HepG2 (cell line): ENCODE results near the gene HMG20B. TPM values are rescaled to one million over a fixed set of nuclear protein-coding genes. Genes with fewer than 3 reads are reported as not detected.

Experiments used
- ATAC-seq: fragments of 200-7000 bp; cut with Tn5 transposase; 3 replicates; pipeline ENCODE4 v1.9.1; 2020; ENCODE audit warnings: mild to moderate bottlenecking, moderate library complexity
- BruUV-seq: library from RNA; stranded (reverse); fragments of 400-500 nt; replicated peaks from 2 replicates; lab custom pipeline; 2021; lab: Mats Ljungman, UMichigan
- CTCF ChIA-PET: fragments of 300-600 bp; formaldehyde crosslinking; extraction: SDS; loops from one replicate; lab custom pipeline; 2021; ENCODE audit warnings: low total read pairs, inconsistent platforms, low intra/inter-chr PET ratio; lab: Yijun Ruan, JAX
- POLR2A ChIA-PET: fragments of 350-600 bp; sonication (Branson Sonifier 250); formaldehyde crosslinking; loops from one replicate; lab custom pipeline; 2020; ENCODE audit warnings: antibody characterized with exemption, inconsistent platforms; lab: Yijun Ruan, JAX
- DNase-seq: peaks from one replicate; pipeline ENCODE4 v3.0.0-alpha.2; 2015; ENCODE audit warnings: low spot score
- FAIRE-seq: peaks from 3 replicates; lab custom pipeline; 2011; peaks lifted over from hg19 to GRCh38; lab: Jason Lieb, UNC
- H2AFZ ChIP-seq: one replicate; pipeline ENCODE4 v1.6.1; 2011; ENCODE audit warnings: low read length, inconsistent platforms
- H3K27ac ChIP-seq: fragments of 300-600 bp; 3 replicates; pipeline ENCODE4 v1.8.0; 2011; ENCODE audit warnings: mixed run types, mild to moderate bottlenecking, mixed read lengths, low read length, inconsistent platforms; ENCODE audit not compliant: insufficient read depth; ENCODE audit errors: extremely low read length
- H3K27me3 ChIP-seq, 2 experiments: fragments of 200-600 bp in 1 of 2; 2 replicates in 1 of 2; 3 replicates in 1 of 2; pipeline versions ENCODE4 v1.6.0 to v1.8.0; 2011; ENCODE audit warnings: low read length in 2 of 2, mild to moderate bottlenecking in 2 of 2, moderate library complexity in 2 of 2, inconsistent platforms in 1 of 2; ENCODE audit not compliant: insufficient read depth in 2 of 2, control insufficient read depth in 1 of 2
- H3K36me3 ChIP-seq, 2 experiments: fragments of 200-600 bp in 1 of 2; replicated peaks in 1 of 2; 2 replicates in 1 of 2; 3 replicates in 1 of 2; pipeline versions ENCODE4 v1.5.1 to v1.8.0; 2011; ENCODE audit warnings: low read length in 2 of 2, inconsistent platforms in 1 of 2; ENCODE audit not compliant: insufficient read depth in 2 of 2, control insufficient read depth in 1 of 2
- H3K4me1 ChIP-seq: 2 replicates; pipeline ENCODE4 v1.5.1; 2012; ENCODE audit warnings: low read length, inconsistent platforms; ENCODE audit not compliant: insufficient read depth
- H3K4me2 ChIP-seq: 2 replicates; pipeline ENCODE4 v1.6.0; 2011; ENCODE audit warnings: low read depth, low read length, inconsistent platforms
- H3K4me3 ChIP-seq, 3 experiments: fragments of 200-600 bp in 1 of 3; sonication (generic), shearing (Covaris generic) in 1 of 3; replicated peaks in 1 of 3; 2 replicates each; pipeline ENCODE4 v1.5.1; 2011 to 2016; ENCODE audit warnings: low read length in 3 of 3, inconsistent platforms in 2 of 3, low read depth in 2 of 3, mild to moderate bottlenecking in 2 of 3, control low read depth in 1 of 3, mixed read lengths in 1 of 3; ENCODE audit not compliant: insufficient read depth in 1 of 3
- H3K79me2 ChIP-seq: one replicate; pipeline ENCODE4 v1.6.1; 2011; ENCODE audit warnings: low read length, inconsistent platforms; ENCODE audit not compliant: insufficient read depth
- H3K9ac ChIP-seq: 2 replicates; pipeline ENCODE4 v1.6.0; 2011; ENCODE audit warnings: mild to moderate bottlenecking, low read depth, low read length, inconsistent platforms; ENCODE audit not compliant: insufficient read depth
- H3K9me3 ChIP-seq: 2 replicates; pipeline ENCODE4 v1.5.1; 2012; ENCODE audit warnings: mild to moderate bottlenecking, low read length
- H4K20me1 ChIP-seq: 2 replicates; pipeline ENCODE4 v1.6.0; 2011; ENCODE audit warnings: inconsistent platforms, mild to moderate bottlenecking, low read length, moderate library complexity; ENCODE audit not compliant: insufficient read depth
- FOSL1 ChIP-seq: sonication (generic); formaldehyde crosslinking; IDR thresholded peaks from 2 replicates; pipeline ENCODE4 v1.9.0; 2021; ENCODE audit warnings: missing genetic modification reagents, borderline replicate concordance
- KAT2B ChIP-seq: fragments of 150-350 bp; IDR thresholded peaks from 2 replicates; pipeline ENCODE4 v1.6.1; 2014; ENCODE audit warnings: low read depth, low read length, borderline replicate concordance
- KDM1A ChIP-seq: IDR thresholded peaks from 2 replicates; pipeline ENCODE4 v1.6.1; 2016; ENCODE audit warnings: missing compliant biosample characterization
- TSC22D2 ChIP-seq: sonication (generic); formaldehyde crosslinking; IDR thresholded peaks from 2 replicates; pipeline ENCODE4 v1.5.1; 2020; ENCODE audit warnings: missing genetic modification reagents, mild to moderate bottlenecking, borderline replicate concordance
- ZFAT ChIP-seq: sonication (generic); formaldehyde crosslinking; conservative IDR thresholded peaks from 2 replicates; pipeline ENCODE4 v1.8.1; 2023; ENCODE audit warnings: missing genetic modification reagents, inconsistent platforms
- ZFP36 ChIP-seq: fragments of 150-350 bp; IDR thresholded peaks from 2 replicates; pipeline ENCODE4 v1.6.1; 2018; ENCODE audit warnings: borderline replicate concordance, low read length, low read depth; ENCODE audit not compliant: partially characterized antibody
- ZNF143 ChIP-seq: sonication (generic); formaldehyde crosslinking; IDR thresholded peaks from 2 replicates; pipeline ENCODE4 v1.4.0; 2020; ENCODE audit warnings: missing genetic modification reagents
- ZNF275 ChIP-seq: sonication (generic); formaldehyde crosslinking; IDR thresholded peaks from 2 replicates; pipeline ENCODE4 v1.8.0; 2022; ENCODE audit warnings: missing genetic modification reagents, mild to moderate bottlenecking, inconsistent platforms, borderline replicate concordance
- ZNF460 ChIP-seq: sonication (generic); formaldehyde crosslinking; IDR thresholded peaks from 2 replicates; pipeline ENCODE4 v1.5.1; 2020; ENCODE audit warnings: missing genetic modification reagents, mild to moderate bottlenecking, borderline replicate concordance
- ZNF614 ChIP-seq: IDR thresholded peaks from 2 replicates; pipeline ENCODE4 v1.6.1; 2018; ENCODE audit warnings: missing biosample characterization, missing genetic modification reagents, inconsistent platforms, borderline replicate concordance
- ZNF747 ChIP-seq: sonication (generic); formaldehyde crosslinking; IDR thresholded peaks from 2 replicates; pipeline ENCODE4 v1.8.1; 2023; ENCODE audit warnings: missing genetic modification reagents, mild to moderate bottlenecking, borderline replicate concordance
- ZSCAN22 ChIP-seq: sonication (generic); formaldehyde crosslinking; IDR thresholded peaks from 2 replicates; pipeline ENCODE4 v1.4.0; 2020; ENCODE audit warnings: mild to moderate bottlenecking, missing genetic modification reagents
- WGBS: methylation state at CpG from one replicate; pipeline ENCODE4 v1.1.6; 2017; ENCODE audit warnings: low lambda C conversion rate; 5-methylcytosine and 5-hydroxymethylcytosine counted together
- in situ Hi-C: cut with HindIII; loops from 2 replicates; pipeline ENCODE4 v1.10.0; 2017; ENCODE audit warnings: low pct_unique_long_range_greater_than_20kb; ENCODE audit not compliant: extremely low pct_ligation_motif_present
- intact Hi-C: fragments of 100-400 bp; cut with micrococcal nuclease; formaldehyde crosslinking; loops from one replicate; pipeline ENCODE4 v1.10.0; 2022; ENCODE audit not compliant: unreplicated experiment
- polyA plus RNA-seq, 8 experiments: library from polyadenylated mRNA; depleted of rRNA in 3 of 8; stranded (reverse) in 7 of 8; unstranded in 1 of 8; fragments of >200 nt; fragmentation: Illumina TruSeq in 4 of 8; extraction: Trizol in 4 of 8; gene quantifications; 2 replicates each; pipeline versions ENCODE4 v1.2.1 to v1.2.3, GENCODE V29; 2011 to 2016; ENCODE audit warnings: low read depth in 4 of 8, missing spikeins in 1 of 8, mixed read lengths in 1 of 8; ENCODE audit not compliant: insufficient read depth in 1 of 8
- total RNA-seq, 5 experiments: library from RNA; depleted of rRNA; stranded (reverse); fragments of >200 nt; fragmentation: Illumina TruSeq; extraction: Trizol; gene quantifications; 2 replicates each; pipeline ENCODE4 v1.2.3, GENCODE V29; 2016; ENCODE audit warnings: low read depth in 1 of 5
- TF ChIP-seq, protein P1 (sequence below): sonication (generic); formaldehyde crosslinking; IDR thresholded peaks from 2 replicates; pipeline ENCODE4 v1.5.0; 2020; ENCODE audit warnings: mild to moderate bottlenecking, missing genetic modification reagents, borderline replicate concordance
- TF ChIP-seq, protein P2 (sequence below): IDR thresholded peaks from 2 replicates; pipeline ENCODE4 v1.6.1; 2018; ENCODE audit warnings: missing genetic modification reagents

Gene HMG20B
- total and polyA plus RNA-seq, 2 of the 13 experiments (the other 11 are each of a cell fraction or from before 2014, with no cell fraction given): 23.9 to 29.2 TPM

DNA sequence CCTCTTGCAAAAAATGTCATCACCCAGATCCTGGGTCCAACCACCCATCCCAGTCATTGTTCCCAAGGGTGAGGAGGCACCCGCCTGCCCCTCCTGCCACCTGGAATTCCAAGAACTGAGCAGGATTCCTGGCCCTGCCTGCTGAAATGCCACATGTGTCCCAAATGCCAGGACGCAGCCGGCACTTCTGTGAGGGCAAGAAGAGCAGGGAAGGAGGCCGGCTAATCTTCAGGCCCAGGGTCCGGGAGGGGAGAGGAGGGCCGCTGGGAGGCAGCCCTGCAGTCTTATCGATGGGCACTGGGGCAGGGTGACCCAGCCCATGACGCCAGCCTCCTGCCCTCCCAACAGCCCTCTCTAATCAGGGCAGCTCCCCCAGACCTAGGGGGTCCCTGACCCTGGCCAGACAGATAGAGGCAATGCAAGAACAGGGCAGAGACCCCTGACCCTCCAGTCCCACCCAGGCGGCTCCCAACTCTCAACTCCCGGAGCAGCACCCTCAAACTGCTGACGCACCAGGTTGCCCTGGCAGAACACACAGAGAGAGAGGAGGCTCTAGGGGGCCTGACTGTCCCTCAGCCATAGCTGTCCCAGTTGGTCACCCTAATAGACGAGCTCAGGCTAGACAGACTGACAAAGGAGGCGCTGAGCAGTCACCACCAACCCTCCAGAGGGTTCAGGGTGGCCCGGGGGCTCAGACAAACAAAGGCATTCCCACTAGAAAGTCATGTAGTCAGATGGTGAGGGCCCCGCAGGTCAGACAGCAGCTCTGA, 16.9 kb upstream of the HMG20B start (continued):
- TF ChIP-seq, protein P1, sequence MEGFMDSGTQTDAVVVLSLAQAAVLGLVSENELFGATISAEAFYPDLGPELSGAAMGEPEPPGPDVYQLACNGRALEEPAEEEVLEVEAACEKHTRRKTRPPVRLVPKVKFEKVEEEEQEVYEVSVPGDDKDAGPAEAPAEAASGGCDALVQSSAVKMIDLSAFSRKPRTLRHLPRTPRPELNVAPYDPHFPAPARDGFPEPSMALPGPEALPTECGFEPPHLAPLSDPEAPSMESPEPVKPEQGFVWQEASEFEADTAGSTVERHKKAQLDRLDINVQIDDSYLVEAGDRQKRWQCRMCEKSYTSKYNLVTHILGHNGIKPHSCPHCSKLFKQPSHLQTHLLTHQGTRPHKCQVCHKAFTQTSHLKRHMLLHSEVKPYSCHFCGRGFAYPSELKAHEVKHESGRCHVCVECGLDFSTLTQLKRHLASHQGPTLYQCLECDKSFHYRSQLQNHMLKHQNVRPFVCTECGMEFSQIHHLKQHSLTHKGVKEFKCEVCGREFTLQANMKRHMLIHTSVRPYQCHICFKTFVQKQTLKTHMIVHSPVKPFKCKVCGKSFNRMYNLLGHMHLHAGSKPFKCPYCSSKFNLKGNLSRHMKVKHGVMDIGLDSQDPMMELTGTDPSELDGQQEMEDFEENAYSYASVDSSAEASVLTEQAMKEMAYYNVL (CRISPR knock-in tag): no peak
- TF ChIP-seq ZNF747 (CRISPR knock-in tag) (no peak), TSC22D2 (no peak), KAT2B (no peak), ZNF460 (no peak)
- TF ChIP-seq, protein P2, sequence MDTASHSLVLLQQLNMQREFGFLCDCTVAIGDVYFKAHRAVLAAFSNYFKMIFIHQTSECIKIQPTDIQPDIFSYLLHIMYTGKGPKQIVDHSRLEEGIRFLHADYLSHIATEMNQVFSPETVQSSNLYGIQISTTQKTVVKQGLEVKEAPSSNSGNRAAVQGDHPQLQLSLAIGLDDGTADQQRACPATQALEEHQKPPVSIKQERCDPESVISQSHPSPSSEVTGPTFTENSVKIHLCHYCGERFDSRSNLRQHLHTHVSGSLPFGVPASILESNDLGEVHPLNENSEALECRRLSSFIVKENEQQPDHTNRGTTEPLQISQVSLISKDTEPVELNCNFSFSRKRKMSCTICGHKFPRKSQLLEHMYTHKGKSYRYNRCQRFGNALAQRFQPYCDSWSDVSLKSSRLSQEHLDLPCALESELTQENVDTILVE (CRISPR knock-in tag): no peak

DNA sequence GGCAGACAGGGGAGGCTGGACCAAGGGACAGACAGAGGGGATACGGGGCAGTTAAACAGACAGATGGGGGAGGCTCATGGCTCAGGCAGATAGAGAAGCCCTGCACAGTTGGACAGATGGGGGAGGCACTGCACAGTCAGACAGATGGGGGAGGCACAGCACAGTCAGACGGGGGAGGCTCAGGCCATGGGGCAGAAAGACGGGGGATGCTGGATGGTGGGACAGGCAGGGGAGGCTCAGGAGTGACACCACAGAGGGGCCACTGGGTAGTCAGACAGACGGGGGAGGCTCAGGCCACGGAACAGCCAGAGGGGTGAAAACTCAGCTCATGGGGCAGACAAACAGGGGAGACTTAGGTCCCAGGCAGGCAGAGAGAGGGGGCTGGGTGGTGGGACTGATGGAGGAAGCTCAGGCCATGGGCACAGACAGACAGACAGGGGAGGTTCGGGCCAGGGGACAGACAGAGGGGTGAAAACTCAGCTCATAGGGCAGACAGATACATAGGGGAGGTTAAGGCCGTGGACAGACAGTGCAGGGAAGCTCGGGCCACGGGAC, 16.2 kb upstream of the HMG20B start:
- intact Hi-C loops: no loop called here
- no peak for FAIRE-seq
- TF ChIP-seq ZNF275 (CRISPR knock-in tag) (0 out of 2 replicates have a peak, but pooled peaks have one; percentile 54), FOSL1 (CRISPR knock-in tag) (0 out of 2 replicates have a peak, but pooled peaks have one; percentile 22), ZNF614 (no peak), ZSCAN22 (CRISPR knock-in tag) (peak; percentile 100), ZFAT (CRISPR knock-in tag) (no peak), ZFP36 (peak; percentile 90), KDM1A (no peak), ZNF143 (0 out of 2 replicates have a peak, but pooled peaks have one; percentile 21)

More for the DNA sequence above, 16.2 kb upstream of the HMG20B start:
- H3K27ac ChIP-seq: no peak overlapping the region
- no peak for DNase-seq
- H4K20me1 ChIP-seq: no peaks in the 10 kb centered on the region
- BruUV-seq: no TSS peak
- peak overlapping the region; percentile 96 for H3K4me2 ChIP-seq
- ATAC-seq: no peak; the same call in 2 of the 3 replicates
- CTCF ChIA-PET: no interaction called here
- H3K4me3 ChIP-seq: peak overlapping the region; percentile 85 to 95 (median 91); a peak in 5 of 6 replicates
- H2AFZ ChIP-seq: no peak overlapping the region
- POLR2A ChIA-PET: interaction anchor here (2.3 kb wide), 1 partner anchor 76 kb away, joined by 6 read pairs; the partner anchor contains the start of gene SMIM24
- peaks cover 54% of the 10 kb centered on the region for H3K4me1 ChIP-seq
- no peaks in the 10 kb centered on the region for H3K36me3 ChIP-seq
- peaks cover 14% of the 10 kb centered on the region for H3K79me2 ChIP-seq
- in situ Hi-C loops: no loop called here
- no peaks in the 10 kb centered on the region for H3K27me3 ChIP-seq
- 33% methylated on average over 9 of the region's 9 CpGs for WGBS
- H3K9ac ChIP-seq: peak overlapping the region; percentile 87
- H3K9me3 ChIP-seq: no peaks in the 10 kb centered on the region
